CD4-positive, CD25-positive, alpha-beta regulatory T cell (primary cell): ENCODE measurements around the gene CENPA. TPM values are rescaled to one million over a fixed set of nuclear protein-coding genes. Genes with fewer than 3 reads are reported as not detected.

Experiments used
- ATAC-seq, 2 donors: fragments of 150-1000 bp; cut with Tn5 transposase; one replicate each; pipeline ENCODE4 v1.10.0; 2021; ENCODE audit warnings: low read depth in 2 of 2, moderate number of reproducible peaks in 2 of 2, moderate library complexity in 1 of 2
- DNase-seq, 3 donors: peaks; one replicate each; pipeline versions ENCODE4 v3.0.0 to v3.0.0-alpha.2; 2012 to 2022; ENCODE audit warnings: mixed read lengths in 1 of 3
- H3K27ac ChIP-seq: one replicate; pipeline ENCODE4 v1.7.0; 2013; ENCODE audit warnings: mild to moderate bottlenecking, low read length; ENCODE audit not compliant: insufficient read depth, poor library complexity, severe bottlenecking
- H3K27me3 ChIP-seq: one replicate; pipeline ENCODE4 v1.7.0; 2013; ENCODE audit warnings: low read length; ENCODE audit not compliant: control insufficient read depth, insufficient read depth
- H3K36me3 ChIP-seq: one replicate; pipeline ENCODE4 v1.7.0; 2013; ENCODE audit warnings: mild to moderate bottlenecking, low read length, moderate library complexity; ENCODE audit not compliant: control insufficient read depth, insufficient read depth
- H3K4me1 ChIP-seq: 2 replicates; pipeline ENCODE4 v1.7.0; 2013; ENCODE audit warnings: mild to moderate bottlenecking, low read length; ENCODE audit not compliant: insufficient read depth, control insufficient read depth, poor library complexity, severe bottlenecking
- H3K4me3 ChIP-seq: one replicate; pipeline ENCODE4 v1.7.0; 2013; ENCODE audit warnings: low read depth, mild to moderate bottlenecking, low read length, moderate library complexity
- H3K9me3 ChIP-seq, 2 experiments: 1 replicate in 1 of 2; 2 replicates in 1 of 2; pipeline ENCODE4 v1.7.0; 2013; ENCODE audit warnings: low read length in 2 of 2, mild to moderate bottlenecking in 1 of 2, moderate library complexity in 1 of 2; ENCODE audit not compliant: control insufficient read depth in 2 of 2
- H3K27ac Mint-ChIP-seq, 3 donors: one replicate each; pipeline ENCODE4 v1.8.0; 2020 to 2022; ENCODE audit warnings: mild to moderate bottlenecking in 3 of 3, mixed read lengths in 3 of 3, moderate library complexity in 2 of 3
- H3K27me3 Mint-ChIP-seq: one replicate; pipeline ENCODE4 v1.8.0; 2022; ENCODE audit warnings: mild to moderate bottlenecking, mixed read lengths
- H3K36me3 Mint-ChIP-seq: one replicate; pipeline ENCODE4 v1.8.0; 2020; ENCODE audit warnings: mixed read lengths
- H3K4me1 Mint-ChIP-seq, 4 donors: one replicate each; pipeline ENCODE4 v1.8.0; 2020 to 2022; ENCODE audit warnings: mixed read lengths in 4 of 4, mild to moderate bottlenecking in 1 of 4
- H3K4me3 Mint-ChIP-seq, 4 donors: one replicate each; pipeline ENCODE4 v1.8.0; 2020 to 2022; ENCODE audit warnings: mild to moderate bottlenecking in 4 of 4, mixed read lengths in 4 of 4, moderate library complexity in 3 of 4
- H3K9me3 Mint-ChIP-seq, 7 donors: one replicate each; pipeline ENCODE4 v1.8.0; 2020 to 2022; ENCODE audit warnings: mixed read lengths in 7 of 7, mild to moderate bottlenecking in 3 of 7, moderate library complexity in 2 of 7
- polyA plus RNA-seq, 4 donors: library from polyadenylated mRNA; unstranded; fragments of 300-500 nt; fragmentation: Illumina TruSeq; gene quantifications; one replicate each; pipeline ENCODE4 v1.2.3, GENCODE V29; 2021
- total RNA-seq: library from RNA; stranded (reverse); gene quantifications from one replicate; pipeline ENCODE4 v1.2.3, GENCODE V29; 2022

CENPA gene
- total and polyA plus RNA-seq, 5 donors from 2014 or later, result 0.54 to 3.9 (median 2.0) TPM

DNA sequence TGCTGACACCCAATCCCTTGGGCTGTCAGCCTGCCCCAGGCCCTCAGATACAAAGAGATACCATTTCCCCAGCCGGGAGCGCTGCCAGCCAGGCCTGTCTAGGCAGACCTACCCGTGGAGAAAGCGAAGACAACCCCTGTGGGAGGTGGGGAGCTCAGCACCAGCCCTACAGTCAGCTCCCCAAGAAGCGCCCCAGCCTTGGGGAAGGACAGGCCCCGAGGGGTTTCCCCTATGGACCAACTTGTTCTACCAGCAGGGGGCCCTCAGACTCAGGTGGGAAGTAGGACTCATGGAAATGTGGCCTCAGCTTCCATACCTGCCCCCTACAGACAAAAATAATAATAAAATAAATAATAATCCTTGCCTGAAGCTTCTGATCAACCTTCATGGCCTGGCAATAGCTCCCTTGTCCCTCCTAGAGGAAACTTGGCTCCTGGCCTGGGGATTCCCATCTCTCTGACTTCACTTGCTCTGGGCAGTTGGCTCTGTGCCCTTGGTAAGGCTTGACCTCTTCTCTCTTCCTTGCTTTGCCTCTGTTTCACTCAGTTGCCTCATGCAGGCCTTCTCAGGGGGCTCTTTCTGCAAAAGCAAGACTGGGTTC lies 14.8 kb upstream of the CENPA start:
- H3K36me3 ChIP-seq, result peaks cover 13% of the 10 kb centered on the region
- H3K4me3 ChIP-seq, result no peak overlapping the region
- H3K27me3 ChIP-seq, result no peaks in the 10 kb centered on the region
- Mint-ChIP-seq H3K4me3 (peak overlapping the region in 1 of 4 donors; percentile 46), H3K9me3 (no peaks in the 10 kb centered on the region), H3K36me3 (peaks cover 1% of the 10 kb centered on the region), H3K4me1 (peaks cover 9 to 61% (median 39%) of the 10 kb centered on the region in 4 donors), H3K27ac (peak overlapping the region in 2 of 3 donors; percentile 77 to 89), H3K27me3 (no peaks in the 10 kb centered on the region)
- DNase-seq, result no peak
- no peak for ATAC-seq
- peaks cover 22% of the 10 kb centered on the region for H3K4me1 ChIP-seq
- peak overlapping the region; percentile 10 for H3K27ac ChIP-seq
- no peaks in the 10 kb centered on the region for H3K9me3 ChIP-seq

DNA sequence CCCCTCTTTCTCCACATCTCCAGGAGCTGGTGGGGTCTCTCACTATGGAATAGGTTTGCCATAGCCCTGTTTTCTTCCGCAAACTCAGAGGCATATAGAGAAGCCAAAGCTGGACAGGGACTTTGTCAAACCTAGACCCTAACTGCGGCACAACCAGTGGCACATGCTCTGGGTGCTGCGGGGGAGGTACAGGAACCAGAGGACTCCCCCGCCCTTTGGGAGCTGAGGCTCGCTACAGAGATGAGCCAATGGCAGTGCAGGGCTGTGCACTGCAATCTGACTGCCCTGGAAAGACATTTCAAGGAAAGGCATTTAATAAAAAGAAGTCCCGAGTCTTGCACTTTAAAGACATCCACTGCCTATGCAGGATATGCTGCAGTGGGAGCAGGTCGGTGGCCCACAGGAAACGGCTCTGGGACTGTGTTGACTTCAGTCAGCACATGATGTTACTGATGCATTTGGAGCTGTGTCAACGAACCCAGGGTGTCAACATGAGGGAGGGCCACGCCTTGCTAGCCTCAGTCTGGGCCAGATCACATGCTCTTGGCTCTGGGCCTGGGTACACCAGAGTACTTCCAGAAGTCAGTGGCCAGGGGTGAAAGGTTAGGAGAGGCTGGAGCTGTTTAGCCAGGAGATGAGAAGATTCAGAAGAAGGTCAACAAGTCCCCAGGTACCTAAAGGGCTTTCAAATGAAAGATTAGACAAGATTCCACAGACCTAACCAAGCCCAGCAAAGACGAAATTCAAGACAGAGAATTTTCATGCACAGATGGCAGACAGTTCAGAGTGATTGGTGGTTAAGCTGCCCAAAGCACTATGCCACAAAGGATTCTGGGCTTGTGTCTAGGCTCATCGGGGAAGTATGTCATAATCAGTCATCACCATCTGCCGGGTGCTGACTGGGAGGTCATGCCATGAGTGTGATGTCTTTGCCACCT lies 13.5 kb upstream of the CENPA start:
- H3K27me3 ChIP-seq, result no peaks in the 10 kb centered on the region
- H3K36me3 ChIP-seq, result peaks cover 19% of the 10 kb centered on the region
- no peak overlapping the region for H3K4me3 ChIP-seq
- Mint-ChIP-seq H3K4me1 (peaks cover 9 to 56% (median 37%) of the 10 kb centered on the region in 4 donors), H3K9me3 (no peaks in the 10 kb centered on the region), H3K36me3 (peaks cover 7% of the 10 kb centered on the region), H3K27me3 (no peaks in the 10 kb centered on the region), H3K27ac (peak overlapping the region; percentile 87 to 92 (median 89)), H3K4me3 (peak overlapping the region in 3 of 4 donors; percentile 46 to 75 (median 48))
- peak in 2 of 3 donors; percentile 26 to 80 for DNase-seq
- H3K4me1 ChIP-seq, result peaks cover 21% of the 10 kb centered on the region
- peak; percentile 52 to 64 for ATAC-seq
- H3K9me3 ChIP-seq, result no peaks in the 10 kb centered on the region
- H3K27ac ChIP-seq, result no peak overlapping the region

DNA sequence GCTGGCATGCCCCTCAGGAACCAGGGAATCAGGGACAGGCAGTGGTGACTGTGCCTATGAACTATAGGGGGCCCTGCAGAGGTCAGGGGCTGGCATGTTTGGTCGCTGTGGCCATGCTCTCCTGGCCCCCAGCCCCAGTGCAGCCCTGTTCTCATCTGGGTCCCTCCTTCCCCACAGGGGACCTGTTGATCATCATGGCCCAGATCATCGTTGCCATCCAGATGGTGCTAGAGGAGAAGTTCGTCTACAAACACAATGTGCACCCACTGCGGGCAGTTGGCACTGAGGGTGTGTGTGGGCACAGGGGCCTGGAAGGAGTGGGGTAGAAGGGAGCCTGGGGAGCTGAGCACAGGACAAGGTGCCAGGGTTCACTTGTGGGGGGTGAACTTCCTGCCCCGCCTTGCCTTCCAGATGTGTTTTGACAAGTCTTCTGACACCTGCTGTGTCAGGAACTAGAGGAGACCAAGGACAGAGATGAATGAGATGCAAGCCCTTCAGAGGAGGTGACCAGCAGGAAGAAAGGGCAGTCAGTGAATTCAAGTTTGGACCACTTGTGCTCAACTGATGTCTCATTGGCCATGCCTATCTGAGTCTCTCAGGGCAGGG lies 9.6 kb upstream of the CENPA start:
- H3K36me3 ChIP-seq, result peaks cover 55% of the 10 kb centered on the region
- H3K27me3 ChIP-seq, result no peaks in the 10 kb centered on the region
- peaks cover 9 to 23% (median 19%) of the 10 kb centered on the region in 4 donors for H3K4me1 Mint-ChIP-seq
- H3K27me3 Mint-ChIP-seq, result no peaks in the 10 kb centered on the region
- ATAC-seq (no peak), DNase-seq (peak in 1 of 3 donors; percentile 67)
- H3K4me3 ChIP-seq, result no peak overlapping the region
- peaks cover 27% of the 10 kb centered on the region for H3K36me3 Mint-ChIP-seq
- no peak overlapping the region for H3K27ac ChIP-seq
- H3K27ac Mint-ChIP-seq, result peak overlapping the region in 2 of 3 donors; percentile 67 to 83
- H3K9me3 ChIP-seq, result no peaks in the 10 kb centered on the region
- no peak overlapping the region for H3K4me3 Mint-ChIP-seq
- H3K4me1 ChIP-seq, result peaks cover 16% of the 10 kb centered on the region
- H3K9me3 Mint-ChIP-seq, result no peaks in the 10 kb centered on the region

- peaks cover 0 to 5% (median 3%) of the 10 kb centered on the region in 4 donors for H3K4me1 Mint-ChIP-seq
- Histone ChIP-seq H3K4me1 (no peaks in the 10 kb centered on the region), H3K4me3 (no peak overlapping the region), H3K36me3 (peaks cover 55% of the 10 kb centered on the region), H3K27me3 (no peaks in the 10 kb centered on the region), H3K9me3 (no peaks in the 10 kb centered on the region), H3K27ac (no peak overlapping the region)
- no peak overlapping the region for H3K4me3 Mint-ChIP-seq
- peaks cover 5% of the 10 kb centered on the region for H3K27me3 Mint-ChIP-seq
- no peak for DNase-seq
- no peak overlapping the region for H3K27ac Mint-ChIP-seq
- peaks cover 30% of the 10 kb centered on the region for H3K36me3 Mint-ChIP-seq
- ATAC-seq, result no peak
- H3K9me3 Mint-ChIP-seq, result no peaks in the 10 kb centered on the region
Observed at GRCh38 chr2:26778098-26778497, 7.8 kb upstream of the CENPA start.

GRCh38 chr2:26778507-26778906 lies 7.3 kb upstream of the CENPA start:
- Mint-ChIP-seq H3K4me1 (peaks cover 0 to 5% (median 3%) of the 10 kb centered on the region in 4 donors), H3K27me3 (peaks cover 5% of the 10 kb centered on the region), H3K36me3 (peaks cover 30% of the 10 kb centered on the region), H3K9me3 (no peaks in the 10 kb centered on the region), H3K4me3 (no peak overlapping the region), H3K27ac (no peak overlapping the region)
- no peak for DNase-seq
- Histone ChIP-seq H3K4me1 (no peaks in the 10 kb centered on the region), H3K36me3 (peaks cover 55% of the 10 kb centered on the region), H3K9me3 (no peaks in the 10 kb centered on the region), H3K27me3 (no peaks in the 10 kb centered on the region), H3K27ac (no peak overlapping the region), H3K4me3 (no peak overlapping the region)
- no peak for ATAC-seq

DNA sequence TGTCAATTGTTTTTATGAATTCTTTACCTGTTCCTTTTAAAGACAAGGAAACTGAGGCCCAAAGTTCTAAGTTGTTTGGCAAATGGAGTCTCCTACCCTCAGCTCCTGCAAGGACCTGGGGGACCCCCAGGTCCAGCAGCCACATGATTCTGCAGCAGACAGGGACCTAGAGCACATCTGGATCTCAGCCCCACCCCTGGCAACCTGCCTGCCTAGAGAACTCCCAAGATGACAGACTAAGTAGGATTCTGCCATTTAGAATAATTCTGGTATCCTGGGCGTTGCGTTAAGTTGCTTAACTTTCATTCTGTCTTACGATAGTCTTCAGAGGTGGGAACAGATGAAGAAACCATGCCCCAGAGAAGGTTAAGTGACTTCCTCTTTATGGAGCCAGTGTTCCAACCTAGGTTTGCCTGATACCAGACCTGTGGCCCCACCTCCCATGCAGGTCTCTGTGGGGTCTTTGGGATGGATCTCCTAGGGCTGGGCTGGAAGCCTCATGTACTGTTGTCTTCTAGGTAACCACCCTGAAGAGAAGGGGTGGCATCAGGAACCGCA lies 5.6 kb upstream of the CENPA start:
- H3K27me3 Mint-ChIP-seq, result peaks cover 5% of the 10 kb centered on the region
- H3K36me3 Mint-ChIP-seq, result peaks cover 30% of the 10 kb centered on the region
- H3K27ac Mint-ChIP-seq, result no peak overlapping the region

DNA sequence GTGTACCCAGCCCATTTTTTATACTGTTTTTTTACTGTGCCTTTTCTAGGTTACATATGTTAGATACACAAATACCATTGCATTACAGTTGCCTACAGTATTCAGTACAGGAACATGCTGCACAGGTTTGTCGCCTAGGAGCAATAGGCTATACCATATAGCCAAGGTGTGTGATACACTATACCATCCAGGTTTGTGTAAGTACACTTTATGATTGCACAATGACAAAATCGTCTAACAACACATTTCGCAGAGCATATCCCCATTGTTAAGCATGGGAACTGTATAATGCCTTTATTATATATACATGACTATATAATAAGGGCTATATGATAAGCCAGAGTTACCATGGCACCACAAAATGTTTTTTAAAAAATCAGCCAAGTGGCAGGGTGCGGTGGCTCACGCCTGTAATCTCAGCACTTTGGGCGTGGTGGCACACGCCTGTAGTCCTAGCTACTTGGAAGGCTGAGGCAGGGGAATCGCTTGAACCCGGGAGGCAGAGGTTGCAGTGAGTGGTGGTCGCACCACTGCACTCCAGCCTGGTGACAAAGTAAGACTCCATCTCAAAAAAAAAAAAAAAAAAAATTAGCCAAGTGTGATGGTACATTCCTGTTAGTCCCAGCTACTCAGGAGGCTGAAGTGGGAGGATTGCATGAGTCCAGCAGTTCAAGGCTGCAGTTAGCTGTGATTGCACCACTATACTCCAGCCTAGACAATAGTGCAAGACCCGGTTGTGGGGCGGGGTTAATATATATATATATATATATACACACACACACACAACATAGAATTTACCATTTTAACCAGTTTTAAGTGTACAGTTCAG lies 2.8 kb upstream of the CENPA start:
- ATAC-seq (no peak), DNase-seq (no peak)
- Histone ChIP-seq H3K4me1 (peaks cover 15% of the 10 kb centered on the region), H3K27me3 (no peaks in the 10 kb centered on the region), H3K4me3 (no peak overlapping the region), H3K36me3 (peaks cover 28% of the 10 kb centered on the region), H3K27ac (no peak overlapping the region), H3K9me3 (no peaks in the 10 kb centered on the region)
- Mint-ChIP-seq H3K4me1 (peaks cover 0 to 21% (median 14%) of the 10 kb centered on the region in 4 donors), H3K27ac (peak overlapping the region in 1 of 3 donors; percentile 32), H3K4me3 (peak overlapping the region in 2 of 4 donors; percentile 57 to 72), H3K9me3 (no peaks in the 10 kb centered on the region), H3K27me3 (peaks cover 5% of the 10 kb centered on the region), H3K36me3 (peaks cover 21% of the 10 kb centered on the region)

More for the DNA sequence above, 5.6 kb upstream of the CENPA start:
- H3K9me3 Mint-ChIP-seq, result no peaks in the 10 kb centered on the region
- peaks cover 4% of the 10 kb centered on the region for H3K4me1 ChIP-seq
- ATAC-seq (no peak), DNase-seq (no peak)
- no peak overlapping the region for H3K4me3 Mint-ChIP-seq
- no peaks in the 10 kb centered on the region for H3K27me3 ChIP-seq
- no peaks in the 10 kb centered on the region for H3K9me3 ChIP-seq
- peaks cover 50% of the 10 kb centered on the region for H3K36me3 ChIP-seq
- H3K27ac ChIP-seq, result no peak overlapping the region
- H3K4me1 Mint-ChIP-seq, result peaks cover 0 to 9% (median 3%) of the 10 kb centered on the region in 4 donors
- H3K4me3 ChIP-seq, result no peak overlapping the region
